ENCODE results near the gene LRMDA.

LRMDA gene

GRCh38 chr10:75531571-75532031 lies 100.2 kb downstream of the LRMDA start:
- no peak for DNase-seq (ENCODE audit: low read depth in 2 of 3, low spot score in 1 of 3)

- DNase-seq (ENCODE audit: low read depth in 2 of 3, low spot score in 1 of 3), result no peak
Observed at GRCh38 chr10:75532253-75532924, 101.0 kb downstream of the LRMDA start.

GRCh38 chr10:75538144-75538543 lies 106.7 kb downstream of the LRMDA start:
- DNase-seq (ENCODE audit: low read depth in 2 of 3, low spot score in 1 of 3), result no peak

GRCh38 chr10:75538765-75539164 lies 107.3 kb downstream of the LRMDA start:
- no peak for DNase-seq (ENCODE audit: low read depth in 2 of 3, low spot score in 1 of 3)

- no peak for DNase-seq (ENCODE audit: low read depth in 2 of 3, low spot score in 1 of 3)
Observed at GRCh38 chr10:75540357-75540966, 109.0 kb downstream of the LRMDA start.

GRCh38 chr10:75540981-75541380 lies 109.6 kb downstream of the LRMDA start:
- DNase-seq (ENCODE audit: low read depth in 2 of 3, low spot score in 1 of 3), result no peak

GRCh38 chr10:75541411-75541810 lies 110.0 kb downstream of the LRMDA start:
- DNase-seq (ENCODE audit: low read depth in 2 of 3, low spot score in 1 of 3), result no peak

- no peak for DNase-seq (ENCODE audit: low read depth in 2 of 3, low spot score in 1 of 3)
Observed at GRCh38 chr10:75542084-75542483, 110.7 kb downstream of the LRMDA start.

- no peak for DNase-seq (ENCODE audit: low read depth in 2 of 3, low spot score in 1 of 3)
Observed at GRCh38 chr10:75542906-75543305, 111.5 kb downstream of the LRMDA start.

GRCh38 chr10:75544386-75544785 lies 113.0 kb downstream of the LRMDA start:
- DNase-seq (ENCODE audit: low read depth in 2 of 3, low spot score in 1 of 3), result no peak

GRCh38 chr10:75544993-75545706 lies 113.7 kb downstream of the LRMDA start:
- no peak for DNase-seq (ENCODE audit: low read depth in 2 of 3, low spot score in 1 of 3)

GRCh38 chr10:75546004-75546403 lies 114.6 kb downstream of the LRMDA start:
- no peak for DNase-seq (ENCODE audit: low read depth in 2 of 3, low spot score in 1 of 3)

GRCh38 chr10:75547391-75548298 lies 116.2 kb downstream of the LRMDA start:
- DNase-seq (ENCODE audit: low read depth in 2 of 3, low spot score in 1 of 3), result no peak

- DNase-seq (ENCODE audit: low read depth in 2 of 3, low spot score in 1 of 3), result no peak
Observed at GRCh38 chr10:75548356-75548755, 116.9 kb downstream of the LRMDA start.

- DNase-seq (ENCODE audit: low read depth in 2 of 3, low spot score in 1 of 3), result no peak
Observed at GRCh38 chr10:75550191-75550590, 118.8 kb downstream of the LRMDA start.

GRCh38 chr10:75552171-75552570 lies 120.7 kb downstream of the LRMDA start:
- DNase-seq (ENCODE audit: low read depth in 2 of 3, low spot score in 1 of 3), result no peak

- DNase-seq (ENCODE audit: low read depth in 2 of 3, low spot score in 1 of 3), result no peak
Observed at GRCh38 chr10:75553550-75553949, 122.1 kb downstream of the LRMDA start.

- DNase-seq (ENCODE audit: low read depth in 2 of 3, low spot score in 1 of 3), result no peak
Observed at GRCh38 chr10:75555323-75555722, 123.9 kb downstream of the LRMDA start.

GRCh38 chr10:75556320-75556719 lies 124.9 kb downstream of the LRMDA start:
- DNase-seq (ENCODE audit: low read depth in 2 of 3, low spot score in 1 of 3), result no peak

GRCh38 chr10:75565286-75566251 lies 134.1 kb downstream of the LRMDA start:
- no peak for DNase-seq (ENCODE audit: low read depth in 2 of 3, low spot score in 1 of 3)

Measured in stimulated activated CD4-positive, alpha-beta T cell treated with anti-CD3 and anti-CD28 coated beads, Interleukin-12 subunit alpha, Interleukin-12 subunit beta, amount 100 ng/mL, for 48 hours (primary cell).